ENCODE measurements around the gene ANKRD17. TPM values are rescaled to one million over a fixed set of nuclear protein-coding genes. Genes with fewer than 3 reads are reported as not detected.
"Not testable (repeated sequence)": the region's sequence is repeated elsewhere in the genome, so short reads cannot be mapped to it uniquely, and the experiment has no call there.

The ANKRD17 gene
- total RNA-seq, 1 donor from 2014 or later, result 108 TPM

GRCh38 chr4:73248416-73248815 lies 10.2 kb downstream of the ANKRD17 start:
- DNase-seq (ENCODE audit: low read depth), result no peak

GRCh38 chr4:73247100-73247499 lies 11.5 kb downstream of the ANKRD17 start:
- DNase-seq (ENCODE audit: low read depth), result no peak

GRCh38 chr4:73245955-73246354 lies 12.6 kb downstream of the ANKRD17 start:
- DNase-seq (ENCODE audit: low read depth), result no peak

GRCh38 chr4:73244945-73245601 lies 13.5 kb downstream of the ANKRD17 start:
- no peak for DNase-seq (ENCODE audit: low read depth)

GRCh38 chr4:73237044-73237443 lies 21.6 kb downstream of the ANKRD17 start:
- DNase-seq (ENCODE audit: low read depth), result peak; percentile 50

GRCh38 chr4:73236151-73236550 lies 22.4 kb downstream of the ANKRD17 start:
- DNase-seq (ENCODE audit: low read depth), result no peak

- DNase-seq (ENCODE audit: low read depth), result peak; percentile 57
These were observed 23.9 kb downstream of the ANKRD17 start for GRCh38 chr4:73234712-73235111.

GRCh38 chr4:73231518-73232487 lies 26.8 kb downstream of the ANKRD17 start:
- no peak for DNase-seq (ENCODE audit: low read depth)

- DNase-seq (ENCODE audit: low read depth), result no peak
These were observed 27.6 kb downstream of the ANKRD17 start for GRCh38 chr4:73230865-73231517.

GRCh38 chr4:73228800-73229199 lies 29.8 kb downstream of the ANKRD17 start:
- DNase-seq (ENCODE audit: low read depth), result not testable (repeated sequence)

- no peak for DNase-seq (ENCODE audit: low read depth)
These were observed 33.7 kb downstream of the ANKRD17 start for GRCh38 chr4:73224886-73225285.

- no peak for DNase-seq (ENCODE audit: low read depth)
These were observed 35.3 kb downstream of the ANKRD17 start for GRCh38 chr4:73223258-73223650.

- DNase-seq (ENCODE audit: low read depth), result peak; percentile 98
These were observed 35.9 kb downstream of the ANKRD17 start for GRCh38 chr4:73222466-73223257.

GRCh38 chr4:73221734-73222133 lies 36.9 kb downstream of the ANKRD17 start:
- no peak for DNase-seq (ENCODE audit: low read depth)

GRCh38 chr4:73220815-73221214 lies 37.8 kb downstream of the ANKRD17 start:
- DNase-seq (ENCODE audit: low read depth), result no peak

GRCh38 chr4:73213916-73214653 lies 44.5 kb downstream of the ANKRD17 start:
- no peak for DNase-seq (ENCODE audit: low read depth)

GRCh38 chr4:73212982-73213730 lies 45.4 kb downstream of the ANKRD17 start:
- no peak for DNase-seq (ENCODE audit: low read depth)

GRCh38 chr4:73211968-73212367 lies 46.6 kb downstream of the ANKRD17 start:
- DNase-seq (ENCODE audit: low read depth), result no peak

- peak; percentile 47 for DNase-seq (ENCODE audit: low read depth)
These were observed 50.2 kb downstream of the ANKRD17 start for GRCh38 chr4:73208376-73208775.

- DNase-seq (ENCODE audit: low read depth), result no peak
These were observed 52.4 kb downstream of the ANKRD17 start for GRCh38 chr4:73206236-73206635.

Measured in renal cortical epithelial cell (primary cell).